Measurements from ENCODE around the gene SIL1.

Gene SIL1

GRCh38 chr5:138912093-138912492 is 286.1 kb downstream of the SIL1 start:
- Histone ChIP-seq H3K27ac (ENCODE audit: low read depth, low read length, poor library complexity, severe bottlenecking) (no peak overlapping the region), H2AFZ (ENCODE audit: low read length) (no peak overlapping the region), H3F3A (ENCODE audit: insufficient read depth, low read length) (no peaks in the 10 kb centered on the region), H3K9me3 (ENCODE audit: low read length) (no peaks in the 10 kb centered on the region), H3K4me1 (ENCODE audit: insufficient read depth, low read length, severe bottlenecking) (no peaks in the 10 kb centered on the region), H3K79me2 (ENCODE audit: insufficient read depth, low read length) (no peaks in the 10 kb centered on the region), H4K20me1 (ENCODE audit: insufficient read depth, low read length) (no peaks in the 10 kb centered on the region), H3K9me2 (ENCODE audit: low read depth, low read length) (no peaks in the 10 kb centered on the region), H3K27me3 (ENCODE audit: insufficient read depth, low read length) (no peaks in the 10 kb centered on the region), H3K9ac (ENCODE audit: low read length) (no peak overlapping the region), H3K4me2 (ENCODE audit: low read length) (no peak overlapping the region), H3K4me3 (ENCODE audit: low read depth, low read length, poor library complexity, severe bottlenecking) (no peak overlapping the region), H3K36me3 (ENCODE audit: insufficient read depth, low read length) (no peaks in the 10 kb centered on the region)
- no peak for TF ChIP-seq EZH2 (IDR thresholded peaks at IDR 0.05; ENCODE audit: borderline replicate concordance, low read length)
- no peak for TF ChIP-seq CTCF (IDR thresholded peaks at IDR 0.05; ENCODE audit: low read length)

- Histone ChIP-seq H3K4me3 (ENCODE audit: low read depth, low read length, poor library complexity, severe bottlenecking) (no peak overlapping the region), H3K4me2 (ENCODE audit: low read length) (no peak overlapping the region), H3K36me3 (ENCODE audit: insufficient read depth, low read length) (no peaks in the 10 kb centered on the region), H3F3A (ENCODE audit: insufficient read depth, low read length) (no peaks in the 10 kb centered on the region), H3K9me3 (ENCODE audit: low read length) (no peaks in the 10 kb centered on the region), H3K27me3 (ENCODE audit: insufficient read depth, low read length) (no peaks in the 10 kb centered on the region), H3K79me2 (ENCODE audit: insufficient read depth, low read length) (no peaks in the 10 kb centered on the region), H3K4me1 (ENCODE audit: insufficient read depth, low read length, severe bottlenecking) (no peaks in the 10 kb centered on the region), H4K20me1 (ENCODE audit: insufficient read depth, low read length) (no peaks in the 10 kb centered on the region), H2AFZ (ENCODE audit: low read length) (no peak overlapping the region), H3K9me2 (ENCODE audit: low read depth, low read length) (no peaks in the 10 kb centered on the region), H3K9ac (ENCODE audit: low read length) (no peak overlapping the region), H3K27ac (ENCODE audit: low read depth, low read length, poor library complexity, severe bottlenecking) (no peak overlapping the region)
- TF ChIP-seq CTCF (IDR thresholded peaks at IDR 0.05; ENCODE audit: low read length) (no peak), EZH2 (IDR thresholded peaks at IDR 0.05; ENCODE audit: borderline replicate concordance, low read length) (no peak)
These were observed 286.7 kb downstream of the SIL1 start for GRCh38 chr5:138911441-138911840.

- H3K4me2 ChIP-seq (ENCODE audit: low read length), result no peak overlapping the region
These were observed 287.5 kb downstream of the SIL1 start for GRCh38 chr5:138910546-138911185.

More at GRCh38 chr5:138910546-138911185, 287.5 kb downstream of the SIL1 start:
- Histone ChIP-seq H3K4me1 (ENCODE audit: insufficient read depth, low read length, severe bottlenecking) (no peaks in the 10 kb centered on the region), H4K20me1 (ENCODE audit: insufficient read depth, low read length) (no peaks in the 10 kb centered on the region), H3K27me3 (ENCODE audit: insufficient read depth, low read length) (no peaks in the 10 kb centered on the region), H3K36me3 (ENCODE audit: insufficient read depth, low read length) (no peaks in the 10 kb centered on the region), H3K4me3 (ENCODE audit: low read depth, low read length, poor library complexity, severe bottlenecking) (no peak overlapping the region), H3K9me3 (ENCODE audit: low read length) (no peaks in the 10 kb centered on the region), H3K9ac (ENCODE audit: low read length) (no peak overlapping the region), H3F3A (ENCODE audit: insufficient read depth, low read length) (no peaks in the 10 kb centered on the region), H2AFZ (ENCODE audit: low read length) (no peak overlapping the region), H3K27ac (ENCODE audit: low read depth, low read length, poor library complexity, severe bottlenecking) (no peak overlapping the region), H3K79me2 (ENCODE audit: insufficient read depth, low read length) (no peaks in the 10 kb centered on the region), H3K9me2 (ENCODE audit: low read depth, low read length) (no peaks in the 10 kb centered on the region)
- TF ChIP-seq EZH2 (IDR thresholded peaks at IDR 0.05; ENCODE audit: borderline replicate concordance, low read length) (no peak), CTCF (IDR thresholded peaks at IDR 0.05; ENCODE audit: low read length) (no peak)

All from OCI-LY1 (cell line).